ENCODE data around the gene GYS1.
"Not testable (repeated sequence)": the region's sequence is repeated elsewhere in the genome, so short reads cannot be mapped to it uniquely, and the experiment has no call there.

The GYS1 gene

DNA sequence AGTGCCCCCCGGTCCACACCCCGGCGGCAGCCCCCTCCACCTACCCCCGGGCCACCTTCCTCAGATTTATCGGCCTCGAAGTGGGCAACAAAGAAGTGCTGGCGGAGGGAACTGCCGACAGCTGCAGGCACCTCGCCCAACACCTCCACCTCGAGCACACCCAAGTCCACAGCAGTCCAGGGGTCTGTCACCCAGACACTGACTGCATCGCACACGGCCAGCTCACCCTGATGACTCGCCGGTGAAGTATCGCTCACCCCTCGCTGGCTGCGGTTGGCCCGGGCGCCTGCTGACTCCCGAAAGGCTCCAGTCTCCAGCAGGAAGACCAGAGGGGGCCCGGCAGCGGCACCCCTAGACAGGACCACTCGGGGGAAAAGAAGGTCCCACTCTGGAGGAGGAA, 32.5 kb upstream of the GYS1 start:
- peaks cover 10% of the 10 kb centered on the region for H3K4me1 ChIP-seq (ENCODE audit: insufficient read depth, low read length, severe bottlenecking)
- H3K4me2 ChIP-seq (ENCODE audit: low read length); H3K36me3 ChIP-seq (ENCODE audit: insufficient read depth, low read length); H3K9ac ChIP-seq (ENCODE audit: low read length); H3K9me2 ChIP-seq (ENCODE audit: low read depth, low read length); H3K27me3 ChIP-seq (ENCODE audit: insufficient read depth, low read length); H4K20me1 ChIP-seq (ENCODE audit: insufficient read depth, low read length); H3K4me3 ChIP-seq (ENCODE audit: low read depth, low read length, poor library complexity, severe bottlenecking); H2AFZ ChIP-seq (ENCODE audit: low read length); H3K9me3 ChIP-seq (ENCODE audit: low read length); H3K79me2 ChIP-seq (ENCODE audit: insufficient read depth, low read length); H3F3A ChIP-seq (ENCODE audit: insufficient read depth, low read length); H3K27ac ChIP-seq (ENCODE audit: low read depth, low read length, poor library complexity, severe bottlenecking): not testable (repeated sequence)

DNA sequence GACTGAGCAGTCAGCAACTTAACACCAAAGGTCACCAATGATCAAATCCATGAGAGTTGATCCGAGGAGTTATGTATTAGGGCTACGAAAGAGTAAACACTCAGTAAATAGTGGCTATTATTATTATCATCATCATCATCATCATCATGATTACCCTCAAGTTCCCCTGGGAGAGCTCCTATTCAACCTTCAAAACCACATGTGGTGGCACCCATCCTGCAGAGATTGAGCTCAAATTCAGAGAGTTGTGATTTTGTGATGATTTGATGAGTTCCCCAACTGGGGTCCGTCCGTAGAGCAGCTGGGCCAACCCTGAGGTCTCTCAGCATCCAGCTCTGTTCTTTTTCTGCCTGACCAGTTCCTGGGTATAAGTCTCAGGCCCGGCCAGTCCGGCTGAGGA, 32.0 kb upstream of the GYS1 start:
- H3K4me2 ChIP-seq (ENCODE audit: low read length); H3K27ac ChIP-seq (ENCODE audit: low read depth, low read length, poor library complexity, severe bottlenecking); H3F3A ChIP-seq (ENCODE audit: insufficient read depth, low read length); H3K79me2 ChIP-seq (ENCODE audit: insufficient read depth, low read length); H3K9me2 ChIP-seq (ENCODE audit: low read depth, low read length); H2AFZ ChIP-seq (ENCODE audit: low read length); H3K27me3 ChIP-seq (ENCODE audit: insufficient read depth, low read length); H3K9ac ChIP-seq (ENCODE audit: low read length); H3K36me3 ChIP-seq (ENCODE audit: insufficient read depth, low read length); H4K20me1 ChIP-seq (ENCODE audit: insufficient read depth, low read length); H3K4me3 ChIP-seq (ENCODE audit: low read depth, low read length, poor library complexity, severe bottlenecking); H3K9me3 ChIP-seq (ENCODE audit: low read length): not testable (repeated sequence)
- peaks cover 15% of the 10 kb centered on the region for H3K4me1 ChIP-seq (ENCODE audit: insufficient read depth, low read length, severe bottlenecking)

DNA sequence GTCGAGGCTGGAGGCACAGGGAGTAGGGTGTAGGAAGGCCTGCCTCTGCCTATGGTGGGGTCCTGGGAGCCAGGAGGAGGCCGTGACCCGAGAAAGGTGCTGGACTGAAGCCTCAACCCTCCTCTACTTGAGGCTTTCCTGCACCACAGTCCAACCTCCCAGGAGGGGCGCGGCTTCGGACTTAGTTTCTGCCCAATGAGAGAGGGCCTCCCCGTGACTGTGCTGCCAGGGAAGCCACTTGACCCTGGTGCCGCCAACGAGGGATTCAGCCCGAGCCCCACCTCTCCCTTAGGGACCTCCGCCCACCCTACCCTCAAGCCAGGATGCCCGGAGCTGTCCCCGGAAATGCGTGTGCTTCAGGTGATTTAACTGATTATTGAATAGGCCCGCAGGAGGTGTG, 31.1 kb upstream of the GYS1 start, which contains the start of gene CGB3:
CGB3 (minus strand) TSS at position 101 of the 400 bp plus-strand sequence. CDS start 362 bp downstream, outside the sequence.
- H3K36me3 ChIP-seq (ENCODE audit: insufficient read depth, low read length); H3K9ac ChIP-seq (ENCODE audit: low read length); H3K27ac ChIP-seq (ENCODE audit: low read depth, low read length, poor library complexity, severe bottlenecking); H3K9me2 ChIP-seq (ENCODE audit: low read depth, low read length); H4K20me1 ChIP-seq (ENCODE audit: insufficient read depth, low read length); H2AFZ ChIP-seq (ENCODE audit: low read length); H3F3A ChIP-seq (ENCODE audit: insufficient read depth, low read length); H3K9me3 ChIP-seq (ENCODE audit: low read length); H3K79me2 ChIP-seq (ENCODE audit: insufficient read depth, low read length); H3K4me2 ChIP-seq (ENCODE audit: low read length); H3K4me3 ChIP-seq (ENCODE audit: low read depth, low read length, poor library complexity, severe bottlenecking); H3K27me3 ChIP-seq (ENCODE audit: insufficient read depth, low read length): not testable (repeated sequence)
- peaks cover 24% of the 10 kb centered on the region for H3K4me1 ChIP-seq (ENCODE audit: insufficient read depth, low read length, severe bottlenecking)

DNA sequence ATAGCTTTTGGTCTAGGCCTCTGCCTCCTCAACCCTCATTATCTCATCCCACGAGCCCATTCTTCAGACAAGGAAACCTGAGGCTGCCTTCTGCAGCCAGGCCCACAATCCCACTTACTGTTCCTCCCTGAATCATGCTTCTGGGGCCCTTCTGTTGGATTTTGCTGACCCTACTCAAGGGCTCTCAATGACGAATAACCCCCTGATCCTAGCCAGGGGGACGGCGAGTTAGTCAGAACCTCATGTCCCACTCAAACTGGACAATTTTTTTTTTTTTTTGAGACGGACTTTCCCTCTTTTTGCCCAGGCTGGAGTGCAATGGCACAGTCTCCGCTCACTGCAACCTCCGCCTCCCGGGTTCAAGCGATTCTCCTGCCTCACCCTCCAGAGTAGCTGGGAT, 29.0 kb upstream of the GYS1 start:
- no peaks in the 10 kb centered on the region for H3K9me2 ChIP-seq (ENCODE audit: low read depth, low read length)
- H3K36me3 ChIP-seq (ENCODE audit: insufficient read depth, low read length), result no peaks in the 10 kb centered on the region
- H2AFZ ChIP-seq (ENCODE audit: low read length), result no peak overlapping the region
- TF ChIP-seq, protein P1, sequence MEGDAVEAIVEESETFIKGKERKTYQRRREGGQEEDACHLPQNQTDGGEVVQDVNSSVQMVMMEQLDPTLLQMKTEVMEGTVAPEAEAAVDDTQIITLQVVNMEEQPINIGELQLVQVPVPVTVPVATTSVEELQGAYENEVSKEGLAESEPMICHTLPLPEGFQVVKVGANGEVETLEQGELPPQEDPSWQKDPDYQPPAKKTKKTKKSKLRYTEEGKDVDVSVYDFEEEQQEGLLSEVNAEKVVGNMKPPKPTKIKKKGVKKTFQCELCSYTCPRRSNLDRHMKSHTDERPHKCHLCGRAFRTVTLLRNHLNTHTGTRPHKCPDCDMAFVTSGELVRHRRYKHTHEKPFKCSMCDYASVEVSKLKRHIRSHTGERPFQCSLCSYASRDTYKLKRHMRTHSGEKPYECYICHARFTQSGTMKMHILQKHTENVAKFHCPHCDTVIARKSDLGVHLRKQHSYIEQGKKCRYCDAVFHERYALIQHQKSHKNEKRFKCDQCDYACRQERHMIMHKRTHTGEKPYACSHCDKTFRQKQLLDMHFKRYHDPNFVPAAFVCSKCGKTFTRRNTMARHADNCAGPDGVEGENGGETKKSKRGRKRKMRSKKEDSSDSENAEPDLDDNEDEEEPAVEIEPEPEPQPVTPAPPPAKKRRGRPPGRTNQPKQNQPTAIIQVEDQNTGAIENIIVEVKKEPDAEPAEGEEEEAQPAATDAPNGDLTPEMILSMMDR (IDR thresholded peaks at IDR 0.05; ENCODE audit: low read length), result no peak
- TF ChIP-seq EZH2 (IDR thresholded peaks at IDR 0.05; ENCODE audit: borderline replicate concordance, low read length), result no peak
- no peak overlapping the region for H3K9ac ChIP-seq (ENCODE audit: low read length)
- peaks cover 45% of the 10 kb centered on the region for H3K4me1 ChIP-seq (ENCODE audit: insufficient read depth, low read length, severe bottlenecking)
- no peaks in the 10 kb centered on the region for H4K20me1 ChIP-seq (ENCODE audit: insufficient read depth, low read length)
- H3K4me3 ChIP-seq (ENCODE audit: low read depth, low read length, poor library complexity, severe bottlenecking), result no peak overlapping the region
- H3K9me3 ChIP-seq (ENCODE audit: low read length), result no peaks in the 10 kb centered on the region
- no peak overlapping the region for H3K4me2 ChIP-seq (ENCODE audit: low read length)
- H3K27me3 ChIP-seq (ENCODE audit: insufficient read depth, low read length), result no peaks in the 10 kb centered on the region
- H3K27ac ChIP-seq (ENCODE audit: low read depth, low read length, poor library complexity, severe bottlenecking), result no peak overlapping the region
- H3K79me2 ChIP-seq (ENCODE audit: insufficient read depth, low read length), result no peaks in the 10 kb centered on the region
- H3F3A ChIP-seq (ENCODE audit: insufficient read depth, low read length), result no peaks in the 10 kb centered on the region
